Esophagus muscularis mucosa (tissue), 4 donors: ENCODE data around the gene CCBE1. TPM values are rescaled to one million over a fixed set of nuclear protein-coding genes. Genes with fewer than 3 reads are reported as not detected.

ENCODE experiments used
- DNase-seq: peaks from one replicate; pipeline ENCODE4 v3.0.0-alpha.2; 2017; ENCODE audit errors: extremely low spot score
- H3K27ac ChIP-seq, 4 donors: fragments of 200-600 bp; sonication (generic); replicated peaks in 1 of 4; 1 replicate in 3 of 4; 2 replicates in 1 of 4; pipeline ENCODE4 v1.5.1; 2016 to 2019; ENCODE audit warnings: mild to moderate bottlenecking in 1 of 4
- H3K27me3 ChIP-seq, 4 donors: fragments of 200-600 bp; sonication (generic); one replicate each; pipeline versions ENCODE4 v1.5.1 to v1.6.0; 2016 to 2019
- H3K36me3 ChIP-seq, 4 donors: fragments of 200-600 bp; sonication (generic); one replicate each; pipeline ENCODE4 v1.5.1; 2016 to 2019
- H3K4me1 ChIP-seq, 4 donors: fragments of 200-600 bp; sonication (generic); one replicate each; pipeline ENCODE4 v1.5.1; 2016 to 2019
- H3K4me3 ChIP-seq, 4 donors: fragments of 200-600 bp; sonication (generic); 1 replicate in 2 of 4; 2 replicates in 2 of 4; pipeline ENCODE4 v1.5.1; 2016 to 2019; ENCODE audit warnings: mild to moderate bottlenecking in 4 of 4, moderate library complexity in 1 of 4
- H3K9me3 ChIP-seq, 4 donors: fragments of 200-600 bp; sonication (generic); 1 replicate in 3 of 4; 2 replicates in 1 of 4; pipeline ENCODE4 v1.5.1; 2016 to 2019
- CTCF ChIP-seq, 3 experiments: fragments of 200-600 bp in 2 of 3; fragments of 450-650 bp in 1 of 3; sonication (generic) in 2 of 3; IDR thresholded peaks; one replicate each; pipeline ENCODE4 v1.5.1; 2017 to 2019; ENCODE audit warnings: antibody characterized with exemption in 3 of 3, mild to moderate bottlenecking in 2 of 3, moderate library complexity in 1 of 3
- EP300 ChIP-seq: sonication (generic); formaldehyde crosslinking; IDR thresholded peaks from one replicate; pipeline ENCODE4 v1.6.1; 2017; ENCODE audit warnings: antibody characterized with exemption
- POLR2A ChIP-seq: fragments of 450-650 bp; IDR thresholded peaks from one replicate; pipeline ENCODE4 v1.6.1; 2017; ENCODE audit warnings: antibody characterized with exemption, moderate library complexity, mild to moderate bottlenecking, low read depth
- POLR2AphosphoS5 ChIP-seq, 2 donors: sonication (generic); formaldehyde crosslinking; IDR thresholded peaks; one replicate each; pipeline ENCODE4 v1.6.1; 2017; ENCODE audit warnings: antibody characterized with exemption in 2 of 2
- WGBS: methylation state at CpG from one replicate; pipeline ENCODE4 v1.1.5; 2018; 5-methylcytosine and 5-hydroxymethylcytosine counted together
- intact Hi-C: fragments of 100-400 bp; cut with DNase I; formaldehyde crosslinking; loops from one replicate; pipeline ENCODE4 v1.15.1; 2023
- total RNA-seq, 4 donors: library from RNA; depleted of rRNA; stranded (reverse); fragments of >200 nt; gene quantifications; one replicate each; pipeline versions ENCODE4 v1.1.0 to v1.2.1, GENCODE V29; 2016

The CCBE1 gene
- total RNA-seq, 4 donors from 2014 or later, result 1.6 to 11.1 (median 2.7) TPM

- no peaks in the 10 kb centered on the region for H3K36me3 ChIP-seq
- no peak overlapping the region for H3K4me3 ChIP-seq
- TF ChIP-seq POLR2AphosphoS5 (IDR thresholded peaks at IDR 0.05) (no peak), EP300 (no peak), CTCF (IDR thresholded peaks at IDR 0.05) (peak; percentile 39 to 64 (median 52))
- H3K9me3 ChIP-seq, result no peaks in the 10 kb centered on the region
- H3K27ac ChIP-seq, result no peak overlapping the region
- intact Hi-C loops, result loop anchor here (2.0 to 10.0 kb wide), 3 partner anchors 63 to 193 kb away; partner anchors contain the start of gene CCBE1
- H3K27me3 ChIP-seq, result no peaks in the 10 kb centered on the region
- no peak for DNase-seq
- H3K4me1 ChIP-seq, result no peaks in the 10 kb centered on the region
- WGBS, result 81% methylated on average over 1 of the region's 1 CpG
Observed at GRCh38 chr18:59631583-59632181, 65.5 kb downstream of the CCBE1 start.

- H3K4me3 ChIP-seq, result no peak overlapping the region
- no peaks in the 10 kb centered on the region for H3K27me3 ChIP-seq
- no peaks in the 10 kb centered on the region for H3K36me3 ChIP-seq
- H3K4me1 ChIP-seq, result no peaks in the 10 kb centered on the region
- WGBS, result 73% methylated on average over 6 of the region's 6 CpGs
- no peak for DNase-seq
- no peak overlapping the region for H3K27ac ChIP-seq
- TF ChIP-seq POLR2AphosphoS5 (IDR thresholded peaks at IDR 0.05) (no peak), EP300 (no peak), POLR2A (no peak), CTCF (IDR thresholded peaks at IDR 0.05) (no peak)
- intact Hi-C loops, result loop anchor here (2.0 to 10.0 kb wide), 3 partner anchors 65 to 195 kb away; partner anchors contain the start of gene CCBE1
- no peaks in the 10 kb centered on the region for H3K9me3 ChIP-seq
Observed at GRCh38 chr18:59629894-59630293, 67.3 kb downstream of the CCBE1 start.

GRCh38 chr18:59628995-59629394 lies 68.2 kb downstream of the CCBE1 start:
- Histone ChIP-seq H3K27me3 (no peaks in the 10 kb centered on the region), H3K9me3 (no peaks in the 10 kb centered on the region), H3K4me1 (peaks cover 0 to 6% (median 3%) of the 10 kb centered on the region in 4 donors), H3K4me3 (no peak overlapping the region), H3K36me3 (no peaks in the 10 kb centered on the region), H3K27ac (no peak overlapping the region)
- DNase-seq, result no peak
- WGBS, result 100% methylated on average over 1 of the region's 1 CpG
- no peak for TF ChIP-seq POLR2AphosphoS5 (IDR thresholded peaks at IDR 0.05)
- no peak for TF ChIP-seq CTCF (IDR thresholded peaks at IDR 0.05)
- no peak for TF ChIP-seq POLR2A
- no peak for TF ChIP-seq EP300
- intact Hi-C loops, result no loop called here

- no peak for TF ChIP-seq POLR2A
- TF ChIP-seq EP300, result no peak
- no peak for TF ChIP-seq POLR2AphosphoS5 (IDR thresholded peaks at IDR 0.05)
- no peak for TF ChIP-seq CTCF (IDR thresholded peaks at IDR 0.05)
- H3K27me3 ChIP-seq, result no peaks in the 10 kb centered on the region
- H3K4me3 ChIP-seq, result no peak overlapping the region
- intact Hi-C loops, result no loop called here
- H3K27ac ChIP-seq, result no peak overlapping the region
- H3K9me3 ChIP-seq, result no peaks in the 10 kb centered on the region
- H3K4me1 ChIP-seq, result peaks cover 0 to 16% (median 14%) of the 10 kb centered on the region in 4 donors
- DNase-seq, result no peak
- no peaks in the 10 kb centered on the region for H3K36me3 ChIP-seq
- WGBS, result 87% methylated on average over 5 of the region's 5 CpGs
Observed at GRCh38 chr18:59627414-59627813, 69.8 kb downstream of the CCBE1 start.

- H3K4me1 ChIP-seq, result peaks cover 0 to 16% (median 14%) of the 10 kb centered on the region in 4 donors
- H3K27me3 ChIP-seq, result no peaks in the 10 kb centered on the region
- 61% methylated on average over 2 of the region's 2 CpGs for WGBS
- no peaks in the 10 kb centered on the region for H3K9me3 ChIP-seq
- no peak overlapping the region for H3K4me3 ChIP-seq
- TF ChIP-seq CTCF (IDR thresholded peaks at IDR 0.05), result no peak
- no peak for TF ChIP-seq POLR2AphosphoS5 (IDR thresholded peaks at IDR 0.05)
- TF ChIP-seq POLR2A, result no peak
- no peak for TF ChIP-seq EP300
- intact Hi-C loops, result no loop called here
- no peaks in the 10 kb centered on the region for H3K36me3 ChIP-seq
- H3K27ac ChIP-seq, result peak overlapping the region in 2 of 4 donors; percentile 2 to 53
- peak; percentile 70 for DNase-seq
Observed at GRCh38 chr18:59624369-59624765, 72.9 kb downstream of the CCBE1 start.
